SK-N-SH (cell line): ENCODE data around the gene MCC. TPM values are rescaled to one million over a fixed set of nuclear protein-coding genes. Genes with fewer than 3 reads are reported as not detected.

ENCODE experiments used
- CTCF ChIA-PET: fragments of 300-600, 350-600 bp; formaldehyde crosslinking; extraction: SDS; loops from one replicate; lab custom pipeline; 2021; lab: Yijun Ruan, JAX
- POLR2A ChIA-PET: fragments of 350-600 bp; sonication (Branson Sonifier 250); formaldehyde crosslinking; extraction: SDS; loops from one replicate; lab custom pipeline; 2020; ENCODE audit warnings: antibody characterized with exemption, inconsistent platforms; lab: Yijun Ruan, JAX
- DNase-seq: peaks from one replicate; pipeline ENCODE4 v3.0.0; 2012
- H2AFZ ChIP-seq: fragments of 200-600 bp; sonication (generic); 2 replicates; pipeline ENCODE4 v1.8.1; 2016; ENCODE audit warnings: antibody characterized with exemption, mild to moderate bottlenecking, low read depth
- H3F3A ChIP-seq: fragments of 200-600 bp; sonication (generic); replicated peaks from 2 replicates; pipeline ENCODE3; 2016; ENCODE audit warnings: antibody characterized with exemption, mild to moderate bottlenecking; ENCODE audit not compliant: insufficient read depth
- H3K27ac ChIP-seq, 2 experiments: fragments of 200-500 bp in 1 of 2; fragments of 200-600 bp in 1 of 2; sonication (Bioruptor generic) in 1 of 2; sonication (generic), shearing (Covaris generic) in 1 of 2; 2 replicates each; pipeline versions ENCODE4 v1.5.1 to v1.6.1; 2014 to 2016; ENCODE audit warnings: low read depth in 2 of 2, inconsistent platforms in 1 of 2, low read length in 1 of 2, mild to moderate bottlenecking in 1 of 2, mixed read lengths in 1 of 2
- H3K27me3 ChIP-seq: fragments of 200-600 bp; sonication (generic), shearing (Covaris generic); 2 replicates; pipeline ENCODE4 v1.6.1; 2016; ENCODE audit warnings: mixed run types; ENCODE audit not compliant: insufficient read depth
- H3K36me3 ChIP-seq, 2 experiments: fragments of 200-500 bp in 1 of 2; fragments of 200-600 bp in 1 of 2; sonication (Bioruptor generic) in 1 of 2; sonication (generic) in 1 of 2; replicated peaks in 1 of 2; 2 replicates each; pipeline versions ENCODE3 to v1.5.1; 2014 to 2016; ENCODE audit warnings: low read length in 1 of 2, mild to moderate bottlenecking in 1 of 2; ENCODE audit not compliant: insufficient read depth in 2 of 2, control insufficient read depth in 1 of 2
- H3K4me1 ChIP-seq, 2 experiments: fragments of 200-500 bp in 1 of 2; fragments of 200-600 bp in 1 of 2; sonication (Bioruptor generic) in 1 of 2; sonication (generic), shearing (Covaris generic) in 1 of 2; 2 replicates each; pipeline versions ENCODE4 v1.5.1 to v1.6.1; 2014 to 2016; ENCODE audit warnings: low read depth in 1 of 2, low read length in 1 of 2, mixed run types in 1 of 2; ENCODE audit not compliant: insufficient read depth in 2 of 2, control insufficient read depth in 1 of 2
- H3K4me2 ChIP-seq: fragments of 200-600 bp; sonication (generic), shearing (Covaris generic); 2 replicates; pipeline ENCODE4 v1.6.1; 2017; ENCODE audit warnings: mixed run types
- H3K4me3 ChIP-seq, 2 experiments: fragments of 200-500 bp in 1 of 2; fragments of 200-600 bp in 1 of 2; sonication (Bioruptor generic) in 1 of 2; sonication (generic), shearing (Covaris generic) in 1 of 2; 2 replicates each; pipeline versions ENCODE4 v1.5.1 to v1.8.1; 2014 to 2016; ENCODE audit warnings: low read depth in 2 of 2, inconsistent platforms in 1 of 2, low read length in 1 of 2, mild to moderate bottlenecking in 1 of 2, mixed read lengths in 1 of 2, moderate library complexity in 1 of 2
- H3K79me2 ChIP-seq: fragments of 200-600 bp; sonication (generic); 2 replicates; pipeline ENCODE4 v1.8.1; 2017; ENCODE audit warnings: mild to moderate bottlenecking; ENCODE audit not compliant: insufficient read depth
- H3K9ac ChIP-seq: fragments of 200-600 bp; sonication (generic); 2 replicates; pipeline ENCODE4 v1.6.1; 2017; ENCODE audit warnings: mixed run types
- H3K9me2 ChIP-seq: fragments of 200-600 bp; sonication (generic); 2 replicates; pipeline ENCODE4 v1.6.1; 2017; ENCODE audit warnings: mixed run types
- H3K9me3 ChIP-seq: fragments of 200-600 bp; sonication (generic); 2 replicates; pipeline ENCODE4 v1.6.1; 2017; ENCODE audit warnings: mixed run types, mild to moderate bottlenecking, moderate library complexity
- H4K20me1 ChIP-seq: fragments of 200-600 bp; sonication (generic); 2 replicates; pipeline ENCODE4 v1.6.1; 2017; ENCODE audit warnings: mild to moderate bottlenecking, mixed run types; ENCODE audit not compliant: insufficient read depth
- CHD2 ChIP-seq: fragments of 150-350 bp; IDR thresholded peaks from 2 replicates; pipeline ENCODE4 v1.6.1; 2018; ENCODE audit warnings: low read length; ENCODE audit not compliant: partially characterized antibody
- ELF1 ChIP-seq: IDR thresholded peaks from 2 replicates; pipeline ENCODE4 v1.4.0; 2012
- EP300 ChIP-seq, 2 experiments: IDR thresholded peaks; 2 replicates each; pipeline versions ENCODE4 v1.4.0 to v1.6.1; 2012; ENCODE audit warnings: borderline replicate concordance in 1 of 2, low read depth in 1 of 2, low read length in 1 of 2
- FOXJ3 ChIP-seq: sonication (generic); formaldehyde crosslinking; IDR thresholded peaks from 2 replicates; pipeline ENCODE4 v1.5.1; 2020; ENCODE audit warnings: mild to moderate bottlenecking, missing genetic modification reagents
- GATA2 ChIP-seq: sonication (generic); formaldehyde crosslinking; IDR thresholded peaks from 2 replicates; pipeline ENCODE4 v1.5.0; 2020; ENCODE audit warnings: mild to moderate bottlenecking, missing genetic modification reagents
- MEF2A ChIP-seq: IDR thresholded peaks from 2 replicates; pipeline ENCODE4 v1.4.0; 2012; ENCODE audit warnings: low read depth, borderline replicate concordance
- NRF1 ChIP-seq: IDR thresholded peaks from 2 replicates; pipeline ENCODE4 v1.6.1; 2012; ENCODE audit warnings: low read depth, mild to moderate bottlenecking, low read length
- POLR2AphosphoS5 ChIP-seq: IDR thresholded peaks from 2 replicates; pipeline ENCODE4 v1.6.1; 2012; ENCODE audit warnings: low read depth, low read length
- RAD21 ChIP-seq: IDR thresholded peaks from 2 replicates; pipeline ENCODE4 v1.6.1; 2012; ENCODE audit warnings: mild to moderate bottlenecking, low read length
- RCOR1 ChIP-seq: fragments of 150-350 bp; IDR thresholded peaks from 2 replicates; pipeline ENCODE4 v1.6.1; 2017; ENCODE audit warnings: antibody characterized with exemption, low read length
- RFX5 ChIP-seq: IDR thresholded peaks from 2 replicates; pipeline ENCODE4 v1.6.1; 2012; ENCODE audit warnings: mild to moderate bottlenecking, improper control_type of control experiment, low read length
- RXRA ChIP-seq: IDR thresholded peaks from 2 replicates; pipeline ENCODE4 v1.4.0; 2012; ENCODE audit warnings: low read depth, mild to moderate bottlenecking, borderline replicate concordance
- SMC3 ChIP-seq: IDR thresholded peaks from 2 replicates; pipeline ENCODE4 v1.6.1; 2012; ENCODE audit warnings: low read depth, low read length, improper control_type of control experiment
- TAF1 ChIP-seq: IDR thresholded peaks from 2 replicates; pipeline ENCODE4 v1.6.1; 2012; ENCODE audit warnings: low read depth, mild to moderate bottlenecking, low read length, moderate library complexity, borderline replicate concordance
- TEAD4 ChIP-seq: IDR thresholded peaks from 2 replicates; pipeline ENCODE4 v1.4.0; 2012; ENCODE audit warnings: mild to moderate bottlenecking, borderline replicate concordance; ENCODE audit not compliant: insufficient read depth
- WGBS: methylation state at CpG from one replicate; pipeline ENCODE4 v1.1.6; 2017; ENCODE audit warnings: low lambda C conversion rate; 5-methylcytosine and 5-hydroxymethylcytosine counted together
- polyA plus RNA-seq, 3 experiments: library from polyadenylated mRNA; depleted of rRNA; stranded (reverse); fragments of >200 nt; gene quantifications; 2 replicates each; pipeline ENCODE4 v1.2.3, GENCODE V29; 2012
- TF ChIP-seq, protein P1 (sequence below): IDR thresholded peaks from 2 replicates; pipeline ENCODE4 v1.4.0; 2012; ENCODE audit warnings: low read depth, borderline replicate concordance
- TF ChIP-seq, protein P2 (sequence below): IDR thresholded peaks from 2 replicates; pipeline ENCODE4 v1.4.0; 2012; ENCODE audit warnings: low read depth
- TF ChIP-seq, protein P3 (sequence below): IDR thresholded peaks from 2 replicates; pipeline ENCODE4; 2012
- TF ChIP-seq, protein P4 (sequence below): fragments of 200-600 bp; sonication (generic); IDR thresholded peaks from 2 replicates; pipeline ENCODE4 v1.6.1; 2017; ENCODE audit warnings: antibody characterized with exemption, mild to moderate bottlenecking, moderate library complexity
- TF ChIP-seq, protein P5 (sequence below): IDR thresholded peaks from 2 replicates; pipeline ENCODE4 v1.4.0; 2012; ENCODE audit warnings: low read depth, borderline replicate concordance

MCC gene
- polyA plus RNA-seq, 1 of the 3 experiments (the other 2 are of a cell fraction), result 3.6 TPM

DNA sequence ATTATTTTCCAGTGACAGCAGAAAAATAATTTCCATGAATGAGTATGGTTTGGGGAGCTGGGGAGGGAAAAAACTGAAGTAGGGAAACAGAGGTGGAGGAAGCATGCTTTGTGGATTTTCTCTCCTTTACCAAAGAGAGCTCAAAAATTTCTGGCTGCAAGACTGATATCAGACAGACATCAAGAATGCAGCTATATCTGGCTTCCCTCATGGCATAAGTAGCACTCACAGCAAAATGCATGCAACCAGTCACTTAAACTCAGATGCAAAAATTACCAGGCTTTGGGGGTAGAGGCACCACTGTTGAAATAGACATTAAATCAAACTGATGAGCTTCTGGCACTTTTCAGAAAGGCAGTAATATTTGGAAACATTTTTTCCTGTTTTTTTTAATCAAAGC lies 250.4 kb downstream of the MCC start (continued):
- TF ChIP-seq RCOR1 (peak; percentile 74; the same call in 1 of the 2 replicates), GATA2 (CRISPR knock-in tag) (peak; percentile 81), RAD21 (0 out of 2 replicates have a peak, but pooled peaks have one; percentile 20)
- TF ChIP-seq, protein P1, sequence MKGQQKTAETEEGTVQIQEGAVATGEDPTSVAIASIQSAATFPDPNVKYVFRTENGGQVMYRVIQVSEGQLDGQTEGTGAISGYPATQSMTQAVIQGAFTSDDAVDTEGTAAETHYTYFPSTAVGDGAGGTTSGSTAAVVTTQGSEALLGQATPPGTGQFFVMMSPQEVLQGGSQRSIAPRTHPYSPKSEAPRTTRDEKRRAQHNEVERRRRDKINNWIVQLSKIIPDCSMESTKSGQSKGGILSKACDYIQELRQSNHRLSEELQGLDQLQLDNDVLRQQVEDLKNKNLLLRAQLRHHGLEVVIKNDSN, result no peak

DNA sequence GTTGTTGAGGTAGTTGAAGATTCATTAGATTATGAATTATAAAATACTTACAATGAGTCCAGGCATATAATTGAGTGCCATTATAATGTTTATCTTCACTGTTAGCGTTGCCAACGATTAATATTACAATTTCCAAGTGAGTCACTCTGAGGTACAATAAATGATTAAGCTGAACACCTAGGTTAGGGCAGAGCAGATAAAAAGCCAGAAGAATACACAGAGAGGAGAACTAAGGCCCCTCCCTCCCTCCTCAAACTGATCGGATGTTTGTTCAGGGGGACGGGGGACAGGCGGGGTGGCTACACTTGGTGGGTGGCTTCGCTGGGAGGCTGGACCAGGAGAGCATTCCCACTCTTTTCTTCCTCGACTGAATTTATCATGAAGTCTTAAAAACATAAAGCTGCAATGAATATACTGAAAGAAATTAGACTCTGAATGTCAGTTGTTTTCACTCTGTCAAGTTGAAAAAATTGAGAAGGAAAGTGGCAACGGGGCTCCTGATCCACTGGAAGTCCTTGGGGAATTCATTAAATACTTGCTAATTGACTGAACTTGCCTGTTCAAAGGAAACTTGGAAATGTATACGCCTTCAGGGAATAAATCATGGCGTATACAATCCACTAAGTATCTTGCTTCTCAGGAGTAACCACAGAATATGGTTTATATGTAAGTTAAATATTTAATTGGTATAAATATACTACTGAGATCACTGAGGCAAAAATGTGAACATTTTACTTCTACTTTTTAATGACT lies 251.5 kb downstream of the MCC start:
- WGBS, result 71% methylated on average over 10 of the region's 10 CpGs
- H3K79me2 ChIP-seq, result no peaks in the 10 kb centered on the region

More for the DNA sequence above, 251.5 kb downstream of the MCC start:
- ChIA-PET POLR2A (interaction anchor here (1.4 kb wide), 1 partner anchor 58 kb away, joined by 7 read pairs; no protein-coding TSS in a partner anchor), CTCF (interaction anchor here (1.2 to 1.7 kb wide), 3 partner anchors 10 to 57 kb away, joined by 3 to 4 read pairs (median 4); no protein-coding TSS in a partner anchor)
- no peaks in the 10 kb centered on the region for H3K27me3 ChIP-seq
- no peak overlapping the region for H3K9ac ChIP-seq
- no peak overlapping the region for H3K4me3 ChIP-seq
- H4K20me1 ChIP-seq, result no peaks in the 10 kb centered on the region
- no peaks in the 10 kb centered on the region for H3K9me3 ChIP-seq
- H3K9me2 ChIP-seq, result no peaks in the 10 kb centered on the region
- no peaks in the 10 kb centered on the region for H3F3A ChIP-seq
- peaks cover 0 to 27% of the 10 kb centered on the region in 2 experiments; a peak in 2 of 4 replicates for H3K4me1 ChIP-seq
- no peak overlapping the region for H2AFZ ChIP-seq
- DNase-seq, result no peak
- H3K27ac ChIP-seq, result peak overlapping the region in 1 of 2 experiments; percentile 91; a peak in 2 of 4 replicates
- no peaks in the 10 kb centered on the region for H3K36me3 ChIP-seq
- no peak overlapping the region for H3K4me2 ChIP-seq
- TF ChIP-seq FOXJ3 (CRISPR knock-in tag) (no peak), RXRA (no peak), MEF2A (no peak), TAF1 (no peak), GATA2 (CRISPR knock-in tag) (no peak), RCOR1 (no peak), RFX5 (no peak), CHD2 (no peak), ELF1 (no peak), SMC3 (no peak), NRF1 (no peak), TEAD4 (no peak), POLR2AphosphoS5 (no peak), EP300 (IDR thresholded peaks at IDR 0.05; ENCODE audit: borderline replicate concordance in 1 of 2, low read depth in 1 of 2, low read length in 1 of 2) (no peak)
- TF ChIP-seq, protein P2, sequence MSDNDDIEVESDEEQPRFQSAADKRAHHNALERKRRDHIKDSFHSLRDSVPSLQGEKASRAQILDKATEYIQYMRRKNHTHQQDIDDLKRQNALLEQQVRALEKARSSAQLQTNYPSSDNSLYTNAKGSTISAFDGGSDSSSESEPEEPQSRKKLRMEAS, result no peak
- TF ChIP-seq, protein P1, result no peak
- TF ChIP-seq, protein P3, sequence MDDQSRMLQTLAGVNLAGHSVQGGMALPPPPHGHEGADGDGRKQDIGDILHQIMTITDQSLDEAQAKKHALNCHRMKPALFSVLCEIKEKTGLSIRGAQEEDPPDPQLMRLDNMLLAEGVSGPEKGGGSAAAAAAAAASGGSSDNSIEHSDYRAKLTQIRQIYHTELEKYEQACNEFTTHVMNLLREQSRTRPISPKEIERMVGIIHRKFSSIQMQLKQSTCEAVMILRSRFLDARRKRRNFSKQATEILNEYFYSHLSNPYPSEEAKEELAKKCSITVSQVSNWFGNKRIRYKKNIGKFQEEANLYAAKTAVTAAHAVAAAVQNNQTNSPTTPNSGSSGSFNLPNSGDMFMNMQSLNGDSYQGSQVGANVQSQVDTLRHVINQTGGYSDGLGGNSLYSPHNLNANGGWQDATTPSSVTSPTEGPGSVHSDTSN, result no peak
- TF ChIP-seq, protein P4, sequence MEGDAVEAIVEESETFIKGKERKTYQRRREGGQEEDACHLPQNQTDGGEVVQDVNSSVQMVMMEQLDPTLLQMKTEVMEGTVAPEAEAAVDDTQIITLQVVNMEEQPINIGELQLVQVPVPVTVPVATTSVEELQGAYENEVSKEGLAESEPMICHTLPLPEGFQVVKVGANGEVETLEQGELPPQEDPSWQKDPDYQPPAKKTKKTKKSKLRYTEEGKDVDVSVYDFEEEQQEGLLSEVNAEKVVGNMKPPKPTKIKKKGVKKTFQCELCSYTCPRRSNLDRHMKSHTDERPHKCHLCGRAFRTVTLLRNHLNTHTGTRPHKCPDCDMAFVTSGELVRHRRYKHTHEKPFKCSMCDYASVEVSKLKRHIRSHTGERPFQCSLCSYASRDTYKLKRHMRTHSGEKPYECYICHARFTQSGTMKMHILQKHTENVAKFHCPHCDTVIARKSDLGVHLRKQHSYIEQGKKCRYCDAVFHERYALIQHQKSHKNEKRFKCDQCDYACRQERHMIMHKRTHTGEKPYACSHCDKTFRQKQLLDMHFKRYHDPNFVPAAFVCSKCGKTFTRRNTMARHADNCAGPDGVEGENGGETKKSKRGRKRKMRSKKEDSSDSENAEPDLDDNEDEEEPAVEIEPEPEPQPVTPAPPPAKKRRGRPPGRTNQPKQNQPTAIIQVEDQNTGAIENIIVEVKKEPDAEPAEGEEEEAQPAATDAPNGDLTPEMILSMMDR, result no peak
- TF ChIP-seq, protein P5, sequence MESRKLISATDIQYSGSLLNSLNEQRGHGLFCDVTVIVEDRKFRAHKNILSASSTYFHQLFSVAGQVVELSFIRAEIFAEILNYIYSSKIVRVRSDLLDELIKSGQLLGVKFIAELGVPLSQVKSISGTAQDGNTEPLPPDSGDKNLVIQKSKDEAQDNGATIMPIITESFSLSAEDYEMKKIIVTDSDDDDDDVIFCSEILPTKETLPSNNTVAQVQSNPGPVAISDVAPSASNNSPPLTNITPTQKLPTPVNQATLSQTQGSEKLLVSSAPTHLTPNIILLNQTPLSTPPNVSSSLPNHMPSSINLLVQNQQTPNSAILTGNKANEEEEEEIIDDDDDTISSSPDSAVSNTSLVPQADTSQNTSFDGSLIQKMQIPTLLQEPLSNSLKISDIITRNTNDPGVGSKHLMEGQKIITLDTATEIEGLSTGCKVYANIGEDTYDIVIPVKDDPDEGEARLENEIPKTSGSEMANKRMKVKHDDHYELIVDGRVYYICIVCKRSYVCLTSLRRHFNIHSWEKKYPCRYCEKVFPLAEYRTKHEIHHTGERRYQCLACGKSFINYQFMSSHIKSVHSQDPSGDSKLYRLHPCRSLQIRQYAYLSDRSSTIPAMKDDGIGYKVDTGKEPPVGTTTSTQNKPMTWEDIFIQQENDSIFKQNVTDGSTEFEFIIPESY, result no peak
